HEK293T (cell line): ENCODE results near the gene MRPL33.

Source experiments
- CTCF ChIA-PET: fragments of 350-600 bp; formaldehyde crosslinking; extraction: SDS; loops from one replicate; lab custom pipeline; 2021; ENCODE audit warnings: antibody characterized with exemption, inconsistent platforms; lab: Yijun Ruan, JAX
- POLR2A ChIA-PET: fragments of 350-600 bp; formaldehyde crosslinking; extraction: SDS; loops from one replicate; lab custom pipeline; 2020; ENCODE audit warnings: antibody characterized with exemption, inconsistent platforms; lab: Yijun Ruan, JAX
- DNase-seq: peaks from one replicate; pipeline ENCODE4 v3.0.0; 2012; ENCODE audit warnings: mixed read lengths; ENCODE audit errors: extremely low spot score
- ARNT ChIP-seq: fragments of 450-650 bp; IDR thresholded peaks from 2 replicates; pipeline ENCODE4 v1.6.1; 2017; ENCODE audit warnings: mild to moderate bottlenecking
- BHLHE40 ChIP-seq: fragments of 450-650 bp; IDR thresholded peaks from 2 replicates; pipeline ENCODE4 v1.6.1; 2016; ENCODE audit warnings: mild to moderate bottlenecking, moderate library complexity, borderline replicate concordance
- CTBP1 ChIP-seq: fragments of 450-650 bp; IDR thresholded peaks from 2 replicates; pipeline ENCODE4 v1.6.1; 2016; ENCODE audit warnings: borderline replicate concordance
- ELF4 ChIP-seq: fragments of 450-650 bp; IDR thresholded peaks from 2 replicates; pipeline ENCODE4 v1.6.1; 2017; ENCODE audit warnings: antibody characterized with exemption
- FOXA1 ChIP-seq: fragments of 450-650 bp; IDR thresholded peaks from 2 replicates; pipeline ENCODE4 v1.6.1; 2016; ENCODE audit warnings: mild to moderate bottlenecking
- FOXK2 ChIP-seq: fragments of 450-650 bp; IDR thresholded peaks from 2 replicates; pipeline ENCODE4 v1.6.1; 2016; ENCODE audit warnings: mild to moderate bottlenecking
- FOXM1 ChIP-seq: fragments of 450-650 bp; IDR thresholded peaks from 2 replicates; pipeline ENCODE4 v1.6.1; 2017; ENCODE audit warnings: mild to moderate bottlenecking, borderline replicate concordance
- HDGF ChIP-seq: fragments of 450-650 bp; IDR thresholded peaks from 2 replicates; pipeline ENCODE4 v1.6.1; 2017; ENCODE audit warnings: antibody characterized with exemption, borderline replicate concordance
- L3MBTL2 ChIP-seq: fragments of 450-650 bp; conservative IDR thresholded peaks from 2 replicates; pipeline ENCODE4 v1.6.1; 2016; ENCODE audit warnings: mild to moderate bottlenecking
- LEF1 ChIP-seq: fragments of 450-650 bp; IDR thresholded peaks from 2 replicates; pipeline ENCODE4 v1.6.1; 2017; ENCODE audit warnings: mild to moderate bottlenecking, borderline replicate concordance
- NFRKB ChIP-seq: fragments of 450-650 bp; IDR thresholded peaks from 2 replicates; pipeline ENCODE4 v1.6.1; 2016; ENCODE audit warnings: mild to moderate bottlenecking, moderate library complexity
- PKNOX1 ChIP-seq: fragments of 450-650 bp; IDR thresholded peaks from 2 replicates; pipeline ENCODE4 v1.6.1; 2016
- SP1 ChIP-seq: fragments of 450-650 bp; IDR thresholded peaks from 2 replicates; pipeline ENCODE4 v1.6.1; 2017
- SUZ12 ChIP-seq: fragments of 450-650 bp; IDR thresholded peaks from 2 replicates; pipeline ENCODE4 v1.6.1; 2016; ENCODE audit warnings: mild to moderate bottlenecking
- TARDBP ChIP-seq: fragments of 450-650 bp; IDR thresholded peaks from 2 replicates; pipeline ENCODE4 v1.6.1; 2016
- ZNF384 ChIP-seq: fragments of 450-650 bp; IDR thresholded peaks from 2 replicates; pipeline ENCODE4 v1.6.1; 2016

MRPL33 gene

GRCh38 chr2:27799646-27800010 lies 28.1 kb downstream of the MRPL33 start:
- ChIA-PET CTCF (no interaction called here), POLR2A (interaction anchor here (0.7 to 1.2 kb wide), 2 partner anchors 91 to 96 kb away, joined by 3 to 5 read pairs; partner anchors contain the start of genes BABAM2 and RBKS)
- TF ChIP-seq ELF4 (no peak), TARDBP (no peak), SP1 (no peak), PKNOX1 (no peak), SUZ12 (no peak), LEF1 (no peak), ARNT (no peak), FOXA1 (no peak), L3MBTL2 (no peak), FOXK2 (no peak), HDGF (no peak), ZNF384 (no peak), FOXM1 (no peak), BHLHE40 (no peak), NFRKB (no peak)
- DNase-seq, result no peak

GRCh38 chr2:27800856-27801255 lies 29.3 kb downstream of the MRPL33 start:
- no peak for DNase-seq
- ChIA-PET CTCF (no interaction called here), POLR2A (no interaction called here)
- TF ChIP-seq CTBP1 (no peak), FOXM1 (no peak), SP1 (no peak)

- DNase-seq, result no peak
- TF ChIP-seq HDGF, result no peak
- no peak for TF ChIP-seq L3MBTL2
- TF ChIP-seq TARDBP, result no peak
- TF ChIP-seq SP1, result no peak
- TF ChIP-seq FOXM1, result no peak
- no peak for TF ChIP-seq ELF4
- TF ChIP-seq PKNOX1, result no peak
- no peak for TF ChIP-seq FOXA1
- no peak for TF ChIP-seq ARNT
- no peak for TF ChIP-seq BHLHE40
- no peak for TF ChIP-seq FOXK2
- TF ChIP-seq NFRKB, result no peak
- TF ChIP-seq LEF1, result no peak
- TF ChIP-seq SUZ12, result no peak
- TF ChIP-seq ZNF384, result no peak
- no peak for TF ChIP-seq CTBP1
- CTCF ChIA-PET, result no interaction called here
- POLR2A ChIA-PET, result no interaction called here
Observed at GRCh38 chr2:27802547-27802946, 31.0 kb downstream of the MRPL33 start.

- CTCF ChIA-PET, result no interaction called here
- DNase-seq, result no peak
- POLR2A ChIA-PET, result no interaction called here
- TF ChIP-seq PKNOX1 (no peak), FOXA1 (no peak), ZNF384 (no peak), HDGF (no peak), ARNT (no peak), SUZ12 (no peak), FOXM1 (no peak), ELF4 (no peak), BHLHE40 (no peak)
Observed at GRCh38 chr2:27803046-27803445, 31.5 kb downstream of the MRPL33 start.

GRCh38 chr2:27804146-27804545 lies 32.6 kb downstream of the MRPL33 start:
- TF ChIP-seq TARDBP (no peak), NFRKB (no peak), FOXK2 (no peak), L3MBTL2 (no peak), PKNOX1 (no peak), CTBP1 (no peak), FOXM1 (no peak)
- DNase-seq, result no peak
- CTCF ChIA-PET, result interaction anchor here (0.7 kb wide), 1 partner anchor 9 kb away, joined by 6 read pairs; no protein-coding TSS in a partner anchor
- POLR2A ChIA-PET, result no interaction called here

GRCh38 chr2:27805180-27805579 lies 33.7 kb downstream of the MRPL33 start:
- no peak for TF ChIP-seq FOXA1
- no peak for TF ChIP-seq FOXK2
- DNase-seq, result no peak
- CTCF ChIA-PET, result interaction anchor here (0.6 kb wide), 1 partner anchor 25 kb away, joined by 3 read pairs; no protein-coding TSS in a partner anchor
- POLR2A ChIA-PET, result no interaction called here
